GM13977 (cell line): ENCODE results near the gene PLXNB3.

Source experiments
- DNase-seq: peaks from one replicate; pipeline ENCODE4 v3.0.0; 2012; ENCODE audit warnings: low spot score
- in situ Hi-C: fragments of 300-500 bp; cut with MboI; formaldehyde crosslinking; loops from one replicate; pipeline ENCODE4 v1.12.0; 2022; ENCODE audit warnings: low sequenced_read_pairs, low pct_unique_long_range_greater_than_20kb, mixed read lengths, inconsistent platforms; ENCODE audit not compliant: unreplicated experiment
- TF ChIP-seq, protein P1 (sequence below): IDR thresholded peaks from 2 replicates; pipeline ENCODE4 v1.5.1; 2012; ENCODE audit warnings: mild to moderate bottlenecking, control low read depth; ENCODE audit not compliant: insufficient read depth; ENCODE audit errors: extremely low read depth, missing control alignments

PLXNB3 gene

DNA sequence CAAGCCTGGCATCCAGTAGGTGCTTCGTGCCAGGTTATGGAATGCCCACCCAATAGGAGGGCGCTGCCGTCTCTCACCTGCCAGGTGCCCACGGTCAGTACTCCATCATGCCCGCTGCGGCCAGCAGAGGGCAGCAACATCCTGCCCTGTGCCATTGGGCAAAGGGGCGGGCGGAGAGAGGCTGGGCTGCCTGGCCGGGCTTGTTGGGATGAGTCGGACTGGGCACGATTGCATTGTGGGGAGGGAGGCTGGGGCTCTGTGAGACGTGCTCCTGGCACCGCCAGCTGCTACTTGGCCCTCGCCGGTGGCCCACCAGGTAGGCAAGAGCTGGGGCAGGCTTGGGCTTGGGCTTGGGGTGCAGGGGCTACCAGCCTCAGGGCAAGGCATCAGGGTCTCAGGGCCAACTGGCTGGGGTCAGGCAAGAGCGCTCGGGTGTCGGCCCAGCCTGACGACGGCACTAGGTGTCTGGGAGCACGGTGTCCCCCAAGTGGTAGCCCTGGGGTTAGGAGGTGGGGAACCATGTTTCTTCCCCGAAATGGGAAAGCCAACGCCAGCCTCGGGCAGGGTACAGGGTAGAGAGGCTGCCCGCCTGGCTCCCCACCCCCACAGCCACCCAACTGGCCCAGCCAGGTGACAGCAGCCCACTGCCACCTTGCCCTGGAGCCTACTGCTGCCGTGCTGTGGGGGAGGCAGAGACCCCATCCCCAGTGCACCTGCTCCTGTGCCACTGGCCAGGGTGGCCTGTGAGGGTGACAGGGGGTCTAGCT, at the start of gene PLXNB3:
TSS of gene PLXNB3 (plus strand) at position 261 of the 767 bp plus-strand sequence. CDS start 1,287 bp downstream, outside the sequence.
- TF ChIP-seq, protein P1, sequence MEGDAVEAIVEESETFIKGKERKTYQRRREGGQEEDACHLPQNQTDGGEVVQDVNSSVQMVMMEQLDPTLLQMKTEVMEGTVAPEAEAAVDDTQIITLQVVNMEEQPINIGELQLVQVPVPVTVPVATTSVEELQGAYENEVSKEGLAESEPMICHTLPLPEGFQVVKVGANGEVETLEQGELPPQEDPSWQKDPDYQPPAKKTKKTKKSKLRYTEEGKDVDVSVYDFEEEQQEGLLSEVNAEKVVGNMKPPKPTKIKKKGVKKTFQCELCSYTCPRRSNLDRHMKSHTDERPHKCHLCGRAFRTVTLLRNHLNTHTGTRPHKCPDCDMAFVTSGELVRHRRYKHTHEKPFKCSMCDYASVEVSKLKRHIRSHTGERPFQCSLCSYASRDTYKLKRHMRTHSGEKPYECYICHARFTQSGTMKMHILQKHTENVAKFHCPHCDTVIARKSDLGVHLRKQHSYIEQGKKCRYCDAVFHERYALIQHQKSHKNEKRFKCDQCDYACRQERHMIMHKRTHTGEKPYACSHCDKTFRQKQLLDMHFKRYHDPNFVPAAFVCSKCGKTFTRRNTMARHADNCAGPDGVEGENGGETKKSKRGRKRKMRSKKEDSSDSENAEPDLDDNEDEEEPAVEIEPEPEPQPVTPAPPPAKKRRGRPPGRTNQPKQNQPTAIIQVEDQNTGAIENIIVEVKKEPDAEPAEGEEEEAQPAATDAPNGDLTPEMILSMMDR, result peak; percentile 92
- in situ Hi-C loops, result no loop called here
- DNase-seq, result peak; percentile 81

GRCh38 chrX:153714256-153714655, 49.8 kb upstream of the PLXNB3 start:
- DNase-seq, result no peak
- in situ Hi-C loops, result no loop called here
- TF ChIP-seq, protein P1, result no peak

DNA sequence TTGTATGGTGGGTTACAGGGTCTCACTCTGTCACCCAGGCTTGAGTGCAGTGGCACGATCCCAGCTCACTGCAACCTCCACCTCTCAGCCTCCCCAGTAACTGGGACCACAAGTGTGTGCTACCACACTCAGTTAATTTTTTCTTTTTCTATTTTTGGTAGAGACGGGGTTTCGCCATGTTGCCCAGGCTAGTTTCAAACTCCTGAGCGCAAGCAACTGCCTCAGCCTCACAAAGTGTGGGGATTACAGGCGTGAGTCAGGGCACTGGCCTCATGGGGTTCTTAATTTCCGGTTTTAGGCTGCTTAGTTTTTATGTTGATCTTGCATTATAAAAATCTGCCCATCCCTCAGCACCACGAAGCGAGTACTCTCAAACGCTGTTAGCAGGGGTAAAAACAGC, 46.6 kb upstream of the PLXNB3 start:
- TF ChIP-seq, protein P1, result no peak
- DNase-seq, result no peak
- in situ Hi-C loops, result no loop called here

- DNase-seq, result no peak
- TF ChIP-seq, protein P1, result no peak
- in situ Hi-C loops, result no loop called here
Observed at GRCh38 chrX:153719238-153719637, 44.8 kb upstream of the PLXNB3 start.

- in situ Hi-C loops, result no loop called here
- TF ChIP-seq, protein P1, result no peak
Observed at GRCh38 chrX:153719701-153720100, 44.3 kb upstream of the PLXNB3 start.

DNA sequence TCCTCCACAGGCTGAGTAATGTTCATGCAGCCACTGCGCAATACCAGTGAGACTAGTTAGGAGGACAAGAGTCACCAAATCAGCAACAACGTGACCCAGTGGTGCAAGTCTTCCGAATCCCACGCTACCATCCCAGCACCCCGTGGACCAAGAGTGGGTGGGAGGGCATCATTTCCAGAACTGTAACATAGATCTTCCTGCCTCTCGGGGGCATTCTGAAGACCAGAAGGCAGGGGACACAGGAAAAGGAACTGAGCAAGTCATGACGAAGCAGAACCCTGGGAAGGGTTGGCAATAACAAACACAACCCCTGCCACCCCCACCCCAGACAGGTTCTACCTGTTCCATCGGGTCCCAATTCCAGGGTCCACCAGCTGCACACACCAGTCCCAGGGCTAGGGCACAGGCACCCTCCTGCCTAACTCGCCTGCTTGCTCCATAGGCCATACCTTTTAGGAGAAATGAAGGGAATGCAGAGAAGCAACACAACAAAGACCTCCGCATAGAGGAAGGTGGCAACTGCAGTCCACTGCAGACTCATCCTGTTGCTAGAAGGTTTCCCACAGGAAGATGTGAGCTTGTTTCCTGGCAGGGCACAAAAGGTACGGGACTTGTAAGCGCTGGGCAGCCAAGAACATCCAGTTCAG, 41.2 kb upstream of the PLXNB3 start:
- in situ Hi-C loops, result no loop called here
- no peak for DNase-seq
- TF ChIP-seq, protein P1, result no peak

More at GRCh38 chrX:153719701-153720100, 44.3 kb upstream of the PLXNB3 start:
- no peak for DNase-seq
